IPS-20b (cell line): ENCODE results near the gene OCSTAMP.

Experiments used
- H3K27ac ChIP-seq: one replicate; pipeline ENCODE4 v1.5.1; 2013; ENCODE audit warnings: low read length
- H3K27me3 ChIP-seq: 2 replicates; pipeline ENCODE4 v1.6.1; 2013; ENCODE audit warnings: mild to moderate bottlenecking, low read length, inconsistent platforms; ENCODE audit not compliant: insufficient read depth
- H3K36me3 ChIP-seq: 2 replicates; pipeline ENCODE4 v1.6.1; 2013; ENCODE audit warnings: low read depth, mild to moderate bottlenecking, inconsistent platforms, low read length, moderate library complexity; ENCODE audit not compliant: insufficient read depth
- H3K4me1 ChIP-seq: 2 replicates; pipeline ENCODE4 v1.6.1; 2013; ENCODE audit warnings: mild to moderate bottlenecking, control low read depth, inconsistent platforms, low read length, moderate library complexity; ENCODE audit not compliant: insufficient read depth
- H3K4me3 ChIP-seq: 2 replicates; pipeline ENCODE4 v1.5.1; 2013; ENCODE audit warnings: mild to moderate bottlenecking, low read length, inconsistent platforms
- H3K9ac ChIP-seq: 2 replicates; pipeline ENCODE4 v1.6.1; 2013; ENCODE audit warnings: low read depth, mild to moderate bottlenecking, inconsistent platforms, low read length, moderate library complexity
- H3K9me3 ChIP-seq: 2 replicates; pipeline ENCODE4 v1.6.1; 2013; ENCODE audit warnings: mild to moderate bottlenecking, low read depth, low read length, inconsistent platforms; ENCODE audit not compliant: insufficient read depth

Gene OCSTAMP

GRCh38 chr20:46494077-46494476 lies 56.4 kb downstream of the OCSTAMP start:
- Histone ChIP-seq H3K27me3 (no peaks in the 10 kb centered on the region), H3K4me1 (no peaks in the 10 kb centered on the region), H3K36me3 (0 out of 2 replicates have a peak, but pooled peaks cover under 1% of the 10 kb centered on the region), H3K9ac (no peak overlapping the region), H3K4me3 (no peak overlapping the region), H3K9me3 (peaks cover 15% of the 10 kb centered on the region), H3K27ac (no peak overlapping the region)

GRCh38 chr20:46491354-46491753 lies 59.1 kb downstream of the OCSTAMP start:
- Histone ChIP-seq H3K9me3 (no peaks in the 10 kb centered on the region), H3K27me3 (no peaks in the 10 kb centered on the region)

More at GRCh38 chr20:46491354-46491753, 59.1 kb downstream of the OCSTAMP start:
- Histone ChIP-seq H3K27ac (no peak overlapping the region), H3K36me3 (no peaks in the 10 kb centered on the region), H3K4me3 (no peak overlapping the region), H3K4me1 (no peaks in the 10 kb centered on the region), H3K9ac (no peak overlapping the region)
